Measurements from ENCODE around the gene RIN2.

- TF ChIP-seq CTCF (IDR thresholded peaks at IDR 0.05) = no peak
- peak in 1 of 3 donors; percentile 30 for TF ChIP-seq POLR2A (IDR thresholded peaks at IDR 0.05)
These were observed 658 bp downstream of the RIN2 start for GRCh38 chr20:19758501-19759331.
